Spinal cord (tissue), 10 donors: ENCODE data around the gene BAIAP2. TPM values are rescaled to one million over a fixed set of nuclear protein-coding genes. Genes with fewer than 3 reads are reported as not detected.
A peak's percentile ranks its signal among the peaks of the same experiment; 100 is the strongest.

Experiments
- DNase-seq, 6 donors: peaks; one replicate each; pipeline versions ENCODE4 v3.0.0 to v3.0.0-alpha.2; 2013 to 2015; ENCODE audit warnings: low spot score in 6 of 6, low read depth in 4 of 6
- H3K27ac ChIP-seq: one replicate; pipeline ENCODE4 v1.5.1; 2013; ENCODE audit warnings: low read depth, low read length, control low read depth
- H3K27me3 ChIP-seq: one replicate; pipeline ENCODE4 v1.6.1; 2013; ENCODE audit warnings: low read length; ENCODE audit not compliant: control insufficient read depth, insufficient read depth
- H3K36me3 ChIP-seq: one replicate; pipeline ENCODE4 v1.6.1; 2013; ENCODE audit warnings: low read length; ENCODE audit not compliant: control insufficient read depth, insufficient read depth
- H3K4me1 ChIP-seq: one replicate; pipeline ENCODE4 v1.6.1; 2013; ENCODE audit warnings: low read length; ENCODE audit not compliant: control insufficient read depth, insufficient read depth
- H3K4me3 ChIP-seq: one replicate; pipeline ENCODE4 v1.5.1; 2013; ENCODE audit warnings: low read depth, low read length, control low read depth
- H3K9me3 ChIP-seq: one replicate; pipeline ENCODE4 v1.6.1; 2013; ENCODE audit warnings: low read length; ENCODE audit not compliant: control insufficient read depth, insufficient read depth
- WGBS: methylation state at CpG from one replicate; pipeline ENCODE4 v1.1.5; 2013; ENCODE audit warnings: missing lambda C conversion rate; ENCODE audit not compliant: insufficient coverage; 5-methylcytosine and 5-hydroxymethylcytosine counted together
- polyA plus RNA-seq, 2 donors: library from polyadenylated mRNA; unstranded; fragments of 120-200 nt; gene quantifications; one replicate each; pipeline ENCODE4 v1.2.1, GENCODE V29; 2013; ENCODE audit not compliant: insufficient read length in 2 of 2
- total RNA-seq, 2 donors: library from RNA; depleted of rRNA in 1 of 2; stranded (reverse); fragments of 120-200 nt in 1 of 2; fragments of >200 nt in 1 of 2; gene quantifications; one replicate each; pipeline versions ENCODE4 v1.2.3 to v1.2.4, GENCODE V29; 2013 to 2014
- donor health status: healthy.

BAIAP2 gene
- total and polyA plus RNA-seq, 4 donors, result 16.8 to 55.6 (median 37.8) TPM

DNA sequence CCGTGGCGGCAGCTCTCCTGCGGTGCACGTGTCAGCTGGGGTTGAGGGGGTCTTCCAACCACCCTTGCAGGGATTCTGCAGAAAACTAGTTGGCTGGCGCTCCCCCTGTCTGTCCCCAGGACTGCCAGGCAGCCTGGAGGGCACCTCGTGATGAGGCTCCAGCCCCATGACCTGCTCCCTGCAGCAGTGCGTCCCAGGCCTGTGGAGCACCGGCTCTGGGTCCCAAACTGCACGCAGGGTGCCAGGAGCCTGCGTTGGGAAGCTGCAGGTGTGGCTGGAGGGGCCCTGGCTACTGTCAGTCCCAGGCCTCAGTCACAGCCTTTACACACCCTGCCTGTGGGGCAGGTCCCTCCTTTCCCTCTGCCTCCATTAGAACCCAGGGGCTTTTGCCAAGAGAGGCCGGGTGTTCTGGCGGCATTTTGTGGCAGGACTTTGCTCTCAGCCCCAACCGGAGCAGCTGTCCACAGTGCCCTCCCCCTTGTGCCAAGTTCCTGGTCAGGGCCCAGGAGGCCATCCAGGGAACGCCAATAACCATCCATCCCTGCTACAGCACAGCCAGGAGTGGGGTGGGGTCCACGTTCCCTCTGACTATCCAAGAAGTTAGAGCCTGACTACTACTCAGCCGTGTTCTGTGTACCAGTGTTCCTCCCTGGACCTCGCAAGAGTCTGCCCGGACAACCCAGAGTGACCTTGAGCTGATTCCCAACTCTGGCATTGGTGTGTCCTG lies 34.2 kb upstream of the BAIAP2 start:
- Histone ChIP-seq H3K9me3 (no peaks in the 10 kb centered on the region), H3K4me3 (no peak overlapping the region), H3K4me1 (peaks cover 31% of the 10 kb centered on the region), H3K27me3 (peaks cover 14% of the 10 kb centered on the region), H3K36me3 (peaks cover 58% of the 10 kb centered on the region), H3K27ac (no peak overlapping the region)
- 72% methylated on average over 18 of the region's 18 CpGs for WGBS
- DNase-seq, result no peak

DNA sequence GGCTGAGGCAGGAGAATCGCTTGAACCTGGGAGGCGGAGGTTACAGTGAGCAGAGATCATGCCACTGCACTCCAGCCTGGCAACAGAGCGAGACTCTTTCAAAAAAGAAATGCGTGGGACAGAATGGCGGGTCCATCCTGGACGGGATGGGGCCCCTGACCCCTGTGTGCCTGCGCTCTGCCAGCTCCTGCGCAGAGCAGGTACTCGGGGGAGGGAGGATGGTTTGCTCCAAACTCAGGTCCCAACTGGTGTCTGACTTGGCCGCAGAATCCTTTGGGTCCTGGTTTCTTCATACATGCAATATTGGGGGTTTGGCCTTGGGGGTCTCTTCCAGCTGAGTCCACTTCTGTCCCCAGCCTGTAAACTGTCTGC lies 33.0 kb upstream of the BAIAP2 start:
- Histone ChIP-seq H3K27ac (no peak overlapping the region), H3K36me3 (peaks cover 45% of the 10 kb centered on the region), H3K4me3 (no peak overlapping the region), H3K9me3 (no peaks in the 10 kb centered on the region), H3K27me3 (peaks cover 18% of the 10 kb centered on the region), H3K4me1 (peaks cover 31% of the 10 kb centered on the region)
- WGBS, result 70% methylated on average over 10 of the region's 10 CpGs
- DNase-seq, result no peak

DNA sequence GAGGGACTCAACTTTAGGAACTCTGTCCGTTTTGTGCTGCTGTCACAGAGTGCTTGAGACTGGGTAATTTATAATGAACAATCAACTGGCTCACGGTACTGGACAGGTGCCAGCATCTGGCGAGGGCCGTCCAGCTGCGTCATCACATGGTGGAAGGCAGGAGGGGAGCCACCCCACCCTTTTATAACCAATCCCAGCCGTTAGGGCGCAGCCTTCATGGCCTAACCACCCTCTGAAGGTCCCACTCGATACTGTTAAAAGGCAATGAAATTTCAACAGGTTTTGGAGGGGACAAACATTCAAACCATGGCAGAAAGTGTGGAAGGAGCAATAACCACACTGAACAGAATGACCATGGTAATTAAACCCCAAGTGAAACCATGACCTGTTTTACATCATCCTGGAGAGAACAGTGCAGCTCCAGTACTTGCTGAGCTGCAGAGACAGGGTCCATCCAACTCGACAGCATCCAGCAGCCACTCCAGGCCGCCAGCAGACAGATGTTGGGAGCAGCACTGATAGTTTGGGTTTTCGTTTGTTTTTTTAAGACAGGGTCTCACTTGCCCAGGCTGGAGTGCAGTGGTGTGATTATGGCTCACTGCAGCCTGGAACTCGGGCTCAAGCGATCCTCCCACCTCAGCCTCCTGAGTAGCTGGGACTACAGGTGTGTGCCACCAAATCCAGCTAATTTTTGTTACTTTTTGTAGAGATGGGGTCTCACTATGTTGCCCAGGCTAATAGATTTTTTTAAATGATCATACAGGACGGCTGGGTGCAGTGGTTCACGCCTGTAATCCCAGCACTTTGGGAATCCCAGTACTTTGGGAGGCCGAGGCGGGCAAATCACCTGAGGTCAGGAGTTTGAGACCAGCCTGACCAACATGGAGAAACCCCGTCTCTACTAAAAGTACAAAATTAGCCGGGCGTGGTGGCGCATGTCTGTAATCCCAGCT lies 32.3 kb upstream of the BAIAP2 start:
- Histone ChIP-seq H3K27me3 (peaks cover 18% of the 10 kb centered on the region), H3K4me1 (peaks cover 31% of the 10 kb centered on the region), H3K9me3 (no peaks in the 10 kb centered on the region), H3K36me3 (peaks cover 39% of the 10 kb centered on the region), H3K4me3 (no peak overlapping the region), H3K27ac (no peak overlapping the region)
- WGBS, result 55% methylated on average over 6 of the region's 21 CpGs
- DNase-seq, result peak in 1 of 6 donors; percentile 50

DNA sequence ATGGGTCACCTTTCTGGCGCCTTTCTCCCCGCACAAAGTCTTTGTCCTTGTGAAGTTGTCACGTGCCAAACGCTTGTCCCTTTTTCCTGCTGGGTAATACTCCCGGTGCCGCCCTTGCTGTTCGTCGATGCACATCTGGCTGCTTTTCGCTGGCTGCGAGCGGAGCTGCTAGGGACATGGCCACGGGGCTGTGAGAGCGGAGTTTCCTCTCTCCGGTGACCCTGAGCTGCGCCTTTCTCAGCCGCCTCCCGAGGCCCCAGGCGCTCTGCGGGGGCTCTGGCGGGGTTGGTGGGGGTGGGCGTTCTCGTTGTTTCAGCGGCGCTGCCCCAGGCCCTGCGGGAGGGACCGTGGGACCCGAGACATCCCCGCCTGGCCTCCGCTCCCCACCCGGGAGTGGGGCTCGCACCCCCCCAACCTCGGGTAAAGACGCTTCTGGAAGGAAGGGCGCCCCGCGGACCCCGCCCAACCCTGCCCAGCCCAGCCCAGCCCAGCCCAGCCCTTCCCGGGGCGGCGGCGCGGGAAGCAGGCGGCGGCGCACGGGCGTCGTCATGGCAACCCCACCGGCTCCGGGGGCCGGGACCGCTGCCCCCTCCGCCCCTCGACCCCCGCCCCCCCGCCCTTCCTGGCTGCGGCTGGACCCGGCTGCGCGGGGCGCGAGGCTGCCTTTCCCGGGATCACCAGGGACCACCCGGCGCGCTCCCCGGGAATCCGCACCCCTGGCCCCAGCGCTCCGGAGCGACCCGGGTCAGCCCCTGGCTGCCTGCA lies 31.1 kb upstream of the BAIAP2 start:
- peaks cover 31% of the 10 kb centered on the region for H3K4me1 ChIP-seq
- H3K27ac ChIP-seq, result no peak overlapping the region
- peaks cover 27% of the 10 kb centered on the region for H3K36me3 ChIP-seq
- H3K4me3 ChIP-seq, result peak overlapping the region; percentile 21
- peak in 1 of 6 donors; percentile 68 for DNase-seq
- H3K27me3 ChIP-seq, result peaks cover 18% of the 10 kb centered on the region
- WGBS, result 1% methylated on average over 60 of the region's 72 CpGs
- no peaks in the 10 kb centered on the region for H3K9me3 ChIP-seq

GRCh38 chr17:81006891-81007290 lies 28.1 kb upstream of the BAIAP2 start:
- 0% methylated on average over 4 of the region's 10 CpGs for WGBS
- DNase-seq, result peak in 1 of 6 donors; percentile 56
- H3K27me3 ChIP-seq, result peaks cover 18% of the 10 kb centered on the region

GRCh38 chr17:81008140-81008539 lies 26.8 kb upstream of the BAIAP2 start:
- 77% methylated on average over 6 of the region's 11 CpGs for WGBS
- H3K27me3 ChIP-seq, result peaks cover 18% of the 10 kb centered on the region
- peaks cover 12% of the 10 kb centered on the region for H3K4me1 ChIP-seq

More at GRCh38 chr17:81006891-81007290, 28.1 kb upstream of the BAIAP2 start:
- Histone ChIP-seq H3K4me1 (peaks cover 23% of the 10 kb centered on the region), H3K4me3 (no peak overlapping the region), H3K36me3 (no peaks in the 10 kb centered on the region), H3K9me3 (no peaks in the 10 kb centered on the region), H3K27ac (no peak overlapping the region)

DNA sequence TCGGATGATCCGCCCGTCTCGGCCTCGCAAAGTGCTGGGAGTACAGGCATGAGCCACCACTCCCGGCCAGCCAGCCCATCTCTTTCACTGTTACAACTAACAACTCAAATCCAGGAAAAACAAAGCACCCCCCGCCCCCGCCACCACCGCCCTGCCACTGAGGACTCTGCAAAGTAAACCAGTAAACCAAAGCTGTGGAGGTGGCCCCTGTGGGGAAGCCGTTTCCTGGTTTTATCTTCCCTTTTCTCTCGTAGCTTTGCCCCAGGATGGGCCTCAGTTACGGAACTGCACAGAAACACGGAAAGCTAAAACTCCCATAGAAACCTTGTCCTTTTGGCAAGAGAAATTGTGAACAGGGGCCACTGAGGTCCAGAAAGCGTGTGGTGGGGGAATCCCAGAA lies 25.8 kb upstream of the BAIAP2 start:
- Histone ChIP-seq H3K4me3 (no peak overlapping the region), H3K4me1 (peaks cover 7% of the 10 kb centered on the region), H3K27me3 (peaks cover 11% of the 10 kb centered on the region), H3K36me3 (no peaks in the 10 kb centered on the region), H3K27ac (no peak overlapping the region), H3K9me3 (no peaks in the 10 kb centered on the region)
- no peak for DNase-seq
- WGBS, result 74% methylated on average over 12 of the region's 14 CpGs

More at GRCh38 chr17:81008140-81008539, 26.8 kb upstream of the BAIAP2 start:
- Histone ChIP-seq H3K4me3 (no peak overlapping the region), H3K9me3 (no peaks in the 10 kb centered on the region), H3K36me3 (no peaks in the 10 kb centered on the region), H3K27ac (no peak overlapping the region)
- DNase-seq, result no peak

DNA sequence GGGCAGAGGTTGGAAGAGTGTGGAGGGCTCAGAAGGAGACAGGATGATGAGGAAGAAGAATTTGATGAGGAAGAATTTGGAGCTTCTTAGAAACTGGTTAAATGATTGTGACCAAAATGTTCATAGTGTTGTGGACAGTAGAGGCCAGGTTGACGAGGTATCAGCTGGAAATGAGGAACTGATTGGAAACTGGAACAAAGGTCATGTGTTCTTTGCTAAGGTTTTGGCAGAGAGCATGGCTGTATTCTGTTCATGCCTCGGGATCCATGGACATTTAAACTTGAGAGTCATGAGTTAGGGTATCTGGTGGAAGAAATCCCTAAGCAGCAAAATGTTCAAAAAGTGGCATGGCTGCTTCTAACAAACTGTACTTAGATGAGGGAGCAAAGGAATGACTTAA lies 24.0 kb upstream of the BAIAP2 start:
- Histone ChIP-seq H3K4me3 (no peak overlapping the region), H3K9me3 (no peaks in the 10 kb centered on the region), H3K27me3 (peaks cover 2% of the 10 kb centered on the region), H3K27ac (no peak overlapping the region), H3K4me1 (no peaks in the 10 kb centered on the region), H3K36me3 (no peaks in the 10 kb centered on the region)
- 81% methylated on average over 2 of the region's 2 CpGs for WGBS
- DNase-seq, result no peak

- DNase-seq, result no peak
- Histone ChIP-seq H3K27ac (no peak overlapping the region), H3K4me1 (no peaks in the 10 kb centered on the region), H3K4me3 (no peak overlapping the region), H3K27me3 (no peaks in the 10 kb centered on the region), H3K36me3 (no peaks in the 10 kb centered on the region), H3K9me3 (no peaks in the 10 kb centered on the region)
- no CpG with 5 or more reads among the region's 3 CpGs for WGBS
These were observed 23.0 kb upstream of the BAIAP2 start for GRCh38 chr17:81011951-81012350.
